Esophagus squamous epithelium (tissue), 5 donors: ENCODE measurements around the gene IMPG2. TPM values are rescaled to one million over a fixed set of nuclear protein-coding genes. Genes with fewer than 3 reads are reported as not detected.

Source experiments
- DNase-seq: peaks from one replicate; lab custom pipeline; 2025; lab: John Stamatoyannopoulos, UW
- H3K27ac ChIP-seq, 4 donors: fragments of 200-600 bp; sonication (generic); one replicate each; pipeline ENCODE4 v1.5.1; 2016 to 2019; ENCODE audit warnings: mild to moderate bottlenecking in 1 of 4
- H3K27me3 ChIP-seq, 4 donors: fragments of 200-600 bp; sonication (generic); 1 replicate in 3 of 4; 2 replicates in 1 of 4; pipeline versions ENCODE4 v1.5.1 to v1.6.0; 2017 to 2021; ENCODE audit warnings: antibody characterized with exemption in 1 of 4
- H3K36me3 ChIP-seq, 3 donors: fragments of 200-600 bp; sonication (generic); one replicate each; pipeline ENCODE4 v1.5.1; 2016 to 2019
- H3K4me1 ChIP-seq, 3 donors: fragments of 200-600 bp; sonication (generic); one replicate each; pipeline ENCODE4 v1.5.1; 2017 to 2019
- H3K4me3 ChIP-seq, 4 donors: fragments of 200-600 bp; sonication (generic); 1 replicate in 3 of 4; 2 replicates in 1 of 4; pipeline ENCODE4 v1.5.1; 2016 to 2019; ENCODE audit warnings: mild to moderate bottlenecking in 2 of 4, moderate library complexity in 1 of 4
- H3K9me3 ChIP-seq, 3 donors: fragments of 200-600 bp; sonication (generic); one replicate each; pipeline ENCODE4 v1.5.1; 2016 to 2019
- POLR2A ChIP-seq, 4 donors: fragments of 450-650 bp; IDR thresholded peaks; one replicate each; pipeline ENCODE4 v1.6.1; 2017; ENCODE audit warnings: antibody characterized with exemption in 4 of 4, mild to moderate bottlenecking in 4 of 4, moderate library complexity in 3 of 4
- WGBS, 2 donors: methylation state at CpG; one replicate each; pipeline ENCODE4 v1.1.5; 2018; 5-methylcytosine and 5-hydroxymethylcytosine counted together
- intact Hi-C: fragments of 100-400 bp; cut with DNase I; formaldehyde crosslinking; loops from one replicate; pipeline ENCODE4 v1.15.0; 2022
- total RNA-seq, 4 donors: library from RNA; depleted of rRNA; stranded (reverse); fragments of >200 nt; gene quantifications; one replicate each; pipeline ENCODE4 v1.1.0, GENCODE V29; 2016
- TF ChIP-seq, protein P1 (sequence below), 6 experiments: fragments of 450-650 bp in 4 of 6; fragments of 200-600 bp in 2 of 6; sonication (generic) in 2 of 6; IDR thresholded peaks; one replicate each; pipeline ENCODE4 v1.5.1; 2016 to 2019; ENCODE audit warnings: antibody characterized with exemption in 6 of 6, mild to moderate bottlenecking in 4 of 6, moderate library complexity in 4 of 6
- donor health status: DM: yes; HTN: yes; CAD: no.

Gene IMPG2
- total RNA-seq, 4 donors from 2014 or later = 0.04 to 0.19 (median 0.09) TPM; not detected in 1

DNA sequence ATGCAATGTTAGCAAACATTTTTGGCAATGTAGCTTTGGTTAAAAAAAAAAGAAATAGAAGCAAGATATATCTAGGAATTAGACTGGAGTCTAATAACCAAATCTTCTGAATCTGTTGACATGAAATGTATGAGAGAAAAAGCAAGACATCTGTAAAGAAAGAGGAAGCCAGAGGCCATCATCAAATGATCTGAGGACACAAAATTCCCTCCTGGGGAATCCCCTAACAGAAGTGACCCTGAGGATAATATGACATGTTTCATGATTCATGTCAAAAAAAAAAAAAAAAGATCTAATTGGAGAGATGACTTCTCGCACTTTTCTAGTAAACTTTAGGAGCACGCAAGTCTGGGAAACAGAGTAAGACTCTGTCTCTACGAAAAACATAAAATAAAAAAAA is 70.9 kb downstream of the IMPG2 start:
- 78 to 91% methylated on average over 3 of the region's 3 CpGs for WGBS, 2 donors

DNA sequence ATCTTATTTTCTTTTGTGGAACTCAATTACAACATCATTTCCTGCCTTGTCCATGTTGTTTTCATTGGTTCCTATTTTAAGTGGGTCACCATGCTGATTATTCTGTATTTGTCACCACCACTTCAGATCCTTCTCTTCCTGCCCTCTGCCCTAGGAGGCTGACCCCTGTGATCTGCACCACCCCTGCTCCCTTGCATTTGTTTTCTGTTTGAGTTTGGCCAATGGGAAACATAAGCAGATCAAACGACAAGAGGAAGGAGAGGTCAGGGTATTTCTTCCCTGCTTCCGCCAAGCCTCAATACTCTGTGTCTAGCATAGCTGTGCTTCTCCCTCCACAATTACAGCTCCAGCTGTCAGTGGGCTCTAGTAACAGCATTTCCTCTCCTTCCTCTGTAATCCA is 71.6 kb downstream of the IMPG2 start:
- DNase-seq = no peak
- TF ChIP-seq POLR2A (IDR thresholded peaks at IDR 0.05) = no peak
- TF ChIP-seq, protein P1, sequence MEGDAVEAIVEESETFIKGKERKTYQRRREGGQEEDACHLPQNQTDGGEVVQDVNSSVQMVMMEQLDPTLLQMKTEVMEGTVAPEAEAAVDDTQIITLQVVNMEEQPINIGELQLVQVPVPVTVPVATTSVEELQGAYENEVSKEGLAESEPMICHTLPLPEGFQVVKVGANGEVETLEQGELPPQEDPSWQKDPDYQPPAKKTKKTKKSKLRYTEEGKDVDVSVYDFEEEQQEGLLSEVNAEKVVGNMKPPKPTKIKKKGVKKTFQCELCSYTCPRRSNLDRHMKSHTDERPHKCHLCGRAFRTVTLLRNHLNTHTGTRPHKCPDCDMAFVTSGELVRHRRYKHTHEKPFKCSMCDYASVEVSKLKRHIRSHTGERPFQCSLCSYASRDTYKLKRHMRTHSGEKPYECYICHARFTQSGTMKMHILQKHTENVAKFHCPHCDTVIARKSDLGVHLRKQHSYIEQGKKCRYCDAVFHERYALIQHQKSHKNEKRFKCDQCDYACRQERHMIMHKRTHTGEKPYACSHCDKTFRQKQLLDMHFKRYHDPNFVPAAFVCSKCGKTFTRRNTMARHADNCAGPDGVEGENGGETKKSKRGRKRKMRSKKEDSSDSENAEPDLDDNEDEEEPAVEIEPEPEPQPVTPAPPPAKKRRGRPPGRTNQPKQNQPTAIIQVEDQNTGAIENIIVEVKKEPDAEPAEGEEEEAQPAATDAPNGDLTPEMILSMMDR (IDR thresholded peaks at IDR 0.05) = no peak
- no peak overlapping the region for H3K4me3 ChIP-seq
- no peaks in the 10 kb centered on the region for H3K27me3 ChIP-seq
- no peaks in the 10 kb centered on the region for H3K4me1 ChIP-seq
- no peaks in the 10 kb centered on the region for H3K9me3 ChIP-seq
- intact Hi-C loops = no loop called here
- no peak overlapping the region for H3K27ac ChIP-seq
- WGBS, 2 donors = 58 to 72% methylated on average over 2 of the region's 2 CpGs
- no peaks in the 10 kb centered on the region for H3K36me3 ChIP-seq

More for the DNA sequence above, 70.9 kb downstream of the IMPG2 start:
- intact Hi-C loops = no loop called here
- Histone ChIP-seq H3K4me1 (no peaks in the 10 kb centered on the region), H3K27ac (no peak overlapping the region), H3K9me3 (no peaks in the 10 kb centered on the region), H3K4me3 (no peak overlapping the region), H3K27me3 (no peaks in the 10 kb centered on the region), H3K36me3 (no peaks in the 10 kb centered on the region)
- DNase-seq = no peak
- no peak for TF ChIP-seq POLR2A (IDR thresholded peaks at IDR 0.05)
- TF ChIP-seq, protein P1 (IDR thresholded peaks at IDR 0.05) = no peak

DNA sequence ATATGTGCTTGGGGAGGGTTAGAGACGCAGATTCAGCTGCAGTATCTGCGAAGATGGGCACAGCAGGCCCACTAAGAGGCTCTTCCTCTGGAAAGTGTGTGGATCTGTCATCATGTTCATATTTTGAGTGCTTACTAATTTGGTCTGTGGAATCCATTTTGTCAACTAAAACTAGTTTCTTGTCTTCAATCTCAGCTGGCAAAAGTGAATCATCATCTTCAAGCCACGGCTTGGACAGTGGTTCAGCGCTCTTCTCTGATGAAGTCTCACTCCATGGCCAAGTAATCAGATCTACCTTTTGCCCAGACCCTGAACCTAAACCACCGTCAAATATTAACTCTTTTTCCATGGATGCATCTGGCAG is 76.2 kb downstream of the IMPG2 start:
- DNase-seq = no peak
- H3K4me1 ChIP-seq = no peaks in the 10 kb centered on the region
- no peak for TF ChIP-seq POLR2A (IDR thresholded peaks at IDR 0.05)
- TF ChIP-seq, protein P1 (IDR thresholded peaks at IDR 0.05) = no peak
- intact Hi-C loops = no loop called here
- WGBS, 2 donors = 83 to 92% methylated on average over 5 of the region's 5 CpGs
- H3K9me3 ChIP-seq = no peaks in the 10 kb centered on the region
- H3K27me3 ChIP-seq = no peaks in the 10 kb centered on the region
- no peaks in the 10 kb centered on the region for H3K36me3 ChIP-seq
- no peak overlapping the region for H3K4me3 ChIP-seq
- H3K27ac ChIP-seq = no peak overlapping the region

DNA sequence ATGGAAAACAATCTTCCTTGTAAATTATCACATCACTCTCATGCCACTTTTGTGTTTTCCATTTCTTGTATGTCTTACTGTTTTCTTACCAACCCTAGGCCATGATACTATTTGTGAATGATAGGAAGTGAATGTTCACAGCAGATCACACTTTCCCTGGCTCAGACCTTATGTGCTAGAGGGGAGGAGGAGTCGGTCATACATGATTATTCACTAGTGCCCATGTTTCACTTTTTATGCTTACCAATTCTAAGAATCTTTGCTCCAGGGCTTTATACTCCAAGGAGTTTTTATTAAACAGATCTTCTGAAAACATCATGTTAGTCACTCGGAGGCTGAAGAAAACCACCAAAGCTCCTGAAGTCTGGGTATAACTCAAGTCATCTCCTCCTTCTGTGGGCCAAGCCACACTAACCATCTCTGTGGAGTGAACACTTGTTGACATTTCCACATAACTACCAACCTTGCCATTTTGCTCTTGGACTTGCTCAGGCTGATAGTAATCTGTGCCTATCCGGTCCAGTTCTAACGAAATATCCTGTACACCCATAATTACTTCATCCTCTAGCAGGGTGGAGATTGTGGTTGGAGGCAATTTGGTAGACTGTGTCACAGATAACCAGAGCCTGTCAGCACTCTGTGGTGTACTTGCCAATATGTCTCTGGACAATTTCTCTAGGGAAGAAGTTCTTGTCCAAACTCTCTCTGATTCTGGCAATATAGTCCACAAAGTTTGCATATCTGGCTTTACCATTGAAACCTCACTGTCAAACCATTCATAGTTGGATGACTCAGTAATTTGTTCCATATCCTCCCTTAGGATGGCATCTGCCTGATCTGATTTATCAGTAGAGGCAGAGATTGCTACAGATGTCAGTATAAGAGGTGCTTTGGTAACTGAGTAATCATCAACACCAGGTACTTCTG is 76.8 kb downstream of the IMPG2 start:
- Histone ChIP-seq H3K9me3 (no peaks in the 10 kb centered on the region), H3K27me3 (no peaks in the 10 kb centered on the region), H3K36me3 (no peaks in the 10 kb centered on the region), H3K4me3 (no peak overlapping the region), H3K27ac (no peak overlapping the region), H3K4me1 (no peaks in the 10 kb centered on the region)
- no peak for DNase-seq
- intact Hi-C loops = no loop called here
- 65 to 84% methylated on average over 4 of the region's 4 CpGs for WGBS, 2 donors
- TF ChIP-seq, protein P1 (IDR thresholded peaks at IDR 0.05) = no peak
- TF ChIP-seq POLR2A (IDR thresholded peaks at IDR 0.05) = no peak

DNA sequence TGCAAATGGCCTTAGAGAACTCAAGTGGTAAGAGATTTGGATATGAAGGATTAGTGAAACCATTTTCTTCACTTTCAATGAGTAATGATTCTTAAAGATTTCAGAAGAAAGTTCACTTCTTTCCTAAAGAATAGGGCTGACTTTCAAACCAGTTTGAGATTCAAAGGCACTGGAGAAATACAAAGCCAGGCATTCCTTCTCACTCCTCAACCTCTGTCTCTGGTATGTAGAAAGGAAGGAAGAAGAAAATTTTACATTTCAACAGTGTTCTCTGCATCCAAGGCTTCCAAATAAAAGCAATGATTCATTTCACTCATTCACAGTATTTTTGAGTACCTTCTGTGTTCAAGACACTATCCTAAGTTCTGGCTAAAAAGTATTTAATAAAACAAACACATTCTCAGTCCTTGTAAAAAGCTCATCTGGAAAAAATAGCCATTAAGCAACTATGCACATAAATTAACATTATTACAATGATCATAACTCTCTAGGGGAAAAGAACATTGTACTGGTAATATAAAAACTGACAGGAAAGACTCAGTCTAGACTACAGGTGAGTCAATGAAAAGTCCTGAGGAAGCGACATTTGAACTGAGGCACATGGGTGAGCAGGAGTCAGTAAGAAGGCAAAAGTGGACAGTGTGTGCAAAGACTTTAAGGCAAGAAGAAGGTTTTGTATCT is 79.5 kb downstream of the IMPG2 start:
- Histone ChIP-seq H3K4me3 (no peak overlapping the region), H3K27me3 (no peaks in the 10 kb centered on the region), H3K27ac (no peak overlapping the region), H3K36me3 (no peaks in the 10 kb centered on the region), H3K4me1 (no peaks in the 10 kb centered on the region), H3K9me3 (no peaks in the 10 kb centered on the region)
- TF ChIP-seq, protein P1 (IDR thresholded peaks at IDR 0.05) = no peak
- TF ChIP-seq POLR2A (IDR thresholded peaks at IDR 0.05) = no peak
- intact Hi-C loops = no loop called here
- WGBS, 2 donors = 83 to 92% methylated on average over 1 of the region's 1 CpG
- no peak for DNase-seq
